ENCODE data around the gene MYLK4. TPM values are rescaled to one million over a fixed set of nuclear protein-coding genes. Genes with fewer than 3 reads are reported as not detected.

MYLK4 gene
- total RNA-seq, 1 donor from 2014 or later: 0.23 TPM

GRCh38 chr6:2651961-2652360, 98.8 kb downstream of the MYLK4 start:
- Mint-ChIP-seq H3K4me1 (ENCODE audit: low read depth, unreplicated experiment) (no peaks in the 10 kb centered on the region), H3K27ac (ENCODE audit: unreplicated experiment) (no peak overlapping the region), H3K36me3 (ENCODE audit: low read depth, unreplicated experiment) (no peaks in the 10 kb centered on the region), H3K27me3 (ENCODE audit: low read depth, unreplicated experiment) (no peaks in the 10 kb centered on the region), H3K4me3 (ENCODE audit: unreplicated experiment) (no peak overlapping the region), H3K9me3 (ENCODE audit: unreplicated experiment) (peaks cover 8% of the 10 kb centered on the region)
- Histone ChIP-seq H3K4me2 (ENCODE audit: low read length) (no peak overlapping the region), H3K9ac (ENCODE audit: low read length) (no peak overlapping the region), H3K27ac (ENCODE audit: low read depth, low read length) (no peak overlapping the region), H4K20me1 (ENCODE audit: insufficient read depth, low read length) (no peaks in the 10 kb centered on the region), H3K79me2 (ENCODE audit: insufficient read depth, low read length) (no peaks in the 10 kb centered on the region), H2AFZ (ENCODE audit: low read depth, low read length) (no peak overlapping the region), H3K4me3 (ENCODE audit: insufficient read depth, low read depth, low read length) (no peak overlapping the region), H3K9me3 (ENCODE audit: insufficient read depth, low read depth, low read length) (no peaks in the 10 kb centered on the region), H3K27me3 (ENCODE audit: insufficient read depth, low read length) (no peaks in the 10 kb centered on the region), H3K4me1 (ENCODE audit: insufficient read depth, low read length) (no peaks in the 10 kb centered on the region), H3K36me3 (ENCODE audit: insufficient read depth, low read length) (no peaks in the 10 kb centered on the region)
- no peak for TF ChIP-seq CTCF (IDR thresholded peaks at IDR 0.05; ENCODE audit: insufficient read depth, low read depth, low read length)
- TF ChIP-seq EZH2 (IDR thresholded peaks at IDR 0.05; ENCODE audit: insufficient read depth, low read length): no peak
- no peak for FAIRE-seq
- no peak for DNase-seq (ENCODE audit: low read depth)

GRCh38 chr6:2651536-2651935, 99.2 kb downstream of the MYLK4 start:
- H3K79me2 ChIP-seq (ENCODE audit: insufficient read depth, low read length): no peaks in the 10 kb centered on the region
- Mint-ChIP-seq H3K4me1 (ENCODE audit: low read depth, unreplicated experiment) (no peaks in the 10 kb centered on the region), H3K27ac (ENCODE audit: unreplicated experiment) (no peak overlapping the region), H3K27me3 (ENCODE audit: low read depth, unreplicated experiment) (no peaks in the 10 kb centered on the region), H3K4me3 (ENCODE audit: unreplicated experiment) (no peak overlapping the region), H3K9me3 (ENCODE audit: unreplicated experiment) (peaks cover 8% of the 10 kb centered on the region), H3K36me3 (ENCODE audit: low read depth, unreplicated experiment) (no peaks in the 10 kb centered on the region)
- no peak overlapping the region for H3K4me3 ChIP-seq (ENCODE audit: insufficient read depth, low read depth, low read length)
- no peaks in the 10 kb centered on the region for H3K27me3 ChIP-seq (ENCODE audit: insufficient read depth, low read length)
- H3K9me3 ChIP-seq (ENCODE audit: insufficient read depth, low read depth, low read length): no peaks in the 10 kb centered on the region
- H4K20me1 ChIP-seq (ENCODE audit: insufficient read depth, low read length): no peaks in the 10 kb centered on the region
- H3K36me3 ChIP-seq (ENCODE audit: insufficient read depth, low read length): no peaks in the 10 kb centered on the region
- H3K4me2 ChIP-seq (ENCODE audit: low read length): no peak overlapping the region
- DNase-seq (ENCODE audit: low read depth) (no peak), FAIRE-seq (no peak)
- no peak overlapping the region for H3K9ac ChIP-seq (ENCODE audit: low read length)
- no peak overlapping the region for H3K27ac ChIP-seq (ENCODE audit: low read depth, low read length)
- no peak overlapping the region for H2AFZ ChIP-seq (ENCODE audit: low read depth, low read length)
- no peaks in the 10 kb centered on the region for H3K4me1 ChIP-seq (ENCODE audit: insufficient read depth, low read length)
- TF ChIP-seq CTCF (IDR thresholded peaks at IDR 0.05; ENCODE audit: insufficient read depth, low read depth, low read length) (no peak), EZH2 (IDR thresholded peaks at IDR 0.05; ENCODE audit: insufficient read depth, low read length) (no peak)

- no peaks in the 10 kb centered on the region for H4K20me1 ChIP-seq (ENCODE audit: insufficient read depth, low read length)
- Mint-ChIP-seq H3K27me3 (ENCODE audit: low read depth, unreplicated experiment) (peaks cover 7% of the 10 kb centered on the region), H3K9me3 (ENCODE audit: unreplicated experiment) (peaks cover 2% of the 10 kb centered on the region), H3K27ac (ENCODE audit: unreplicated experiment) (no peak overlapping the region), H3K36me3 (ENCODE audit: low read depth, unreplicated experiment) (no peaks in the 10 kb centered on the region), H3K4me3 (ENCODE audit: unreplicated experiment) (no peak overlapping the region), H3K4me1 (ENCODE audit: low read depth, unreplicated experiment) (no peaks in the 10 kb centered on the region)
- H3K4me3 ChIP-seq (ENCODE audit: insufficient read depth, low read depth, low read length): no peak overlapping the region
- H3K9ac ChIP-seq (ENCODE audit: low read length): no peak overlapping the region
- DNase-seq (ENCODE audit: low read depth) (no peak), FAIRE-seq (no peak)
- no peaks in the 10 kb centered on the region for H3K36me3 ChIP-seq (ENCODE audit: insufficient read depth, low read length)
- H3K79me2 ChIP-seq (ENCODE audit: insufficient read depth, low read length): no peaks in the 10 kb centered on the region
- no peak overlapping the region for H3K27ac ChIP-seq (ENCODE audit: low read depth, low read length)
- no peaks in the 10 kb centered on the region for H3K9me3 ChIP-seq (ENCODE audit: insufficient read depth, low read depth, low read length)
- H3K4me1 ChIP-seq (ENCODE audit: insufficient read depth, low read length): no peaks in the 10 kb centered on the region
- H2AFZ ChIP-seq (ENCODE audit: low read depth, low read length): no peak overlapping the region
- no peak for TF ChIP-seq EZH2 (IDR thresholded peaks at IDR 0.05; ENCODE audit: insufficient read depth, low read length)
- TF ChIP-seq CTCF (IDR thresholded peaks at IDR 0.05; ENCODE audit: insufficient read depth, low read depth, low read length): no peak
- H3K4me2 ChIP-seq (ENCODE audit: low read length): no peak overlapping the region
- peaks cover 11% of the 10 kb centered on the region for H3K27me3 ChIP-seq (ENCODE audit: insufficient read depth, low read length)
Measured at GRCh38 chr6:2646346-2646745, 104.4 kb downstream of the MYLK4 start.

All from astrocyte (in vitro differentiated cells and primary cell).